Measurements from ENCODE around the gene KDM8.
A peak's percentile ranks its signal among the peaks of the same experiment; 100 is the strongest.

Gene KDM8

DNA sequence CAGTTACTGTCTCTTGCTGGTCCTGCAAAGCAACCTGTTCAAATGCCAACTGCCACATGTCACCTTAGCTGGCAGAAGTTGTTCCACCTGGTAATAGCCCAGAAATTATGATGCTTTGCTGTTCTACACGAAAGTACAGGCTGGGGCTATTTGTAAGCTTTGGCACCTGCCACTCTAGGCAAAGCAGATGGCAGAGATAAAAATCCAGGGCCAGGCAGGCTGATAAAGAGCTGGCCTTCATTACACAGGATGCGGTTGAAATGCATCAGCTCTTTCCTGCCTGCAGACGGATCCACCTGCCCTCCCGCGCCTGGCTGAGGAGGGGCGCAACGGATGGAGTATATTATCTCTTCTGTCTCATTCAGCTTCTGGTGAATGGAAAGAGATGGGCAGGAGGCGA lies 29.3 kb upstream of the KDM8 start:
- peaks cover 15% of the 10 kb centered on the region for H3K4me1 ChIP-seq (ENCODE audit: insufficient read depth, poor library complexity, severe bottlenecking)
- H3K27me3 ChIP-seq (ENCODE audit: insufficient read depth, poor library complexity, severe bottlenecking): no peaks in the 10 kb centered on the region
- no peaks in the 10 kb centered on the region for H3K9me3 ChIP-seq (ENCODE audit: severe bottlenecking)
- no peak for TF ChIP-seq CTCF (IDR thresholded peaks at IDR 0.05; ENCODE audit: poor library complexity, severe bottlenecking)
- H3K27ac ChIP-seq (ENCODE audit: poor library complexity, severe bottlenecking): no peak overlapping the region
- DNase-seq (ENCODE audit: low spot score) (no peak), ATAC-seq (ENCODE audit: low read depth) (no peak)
- H3K4me3 ChIP-seq (ENCODE audit: severe bottlenecking): no peak overlapping the region
- no peaks in the 10 kb centered on the region for H3K36me3 ChIP-seq (ENCODE audit: low read depth)

DNA sequence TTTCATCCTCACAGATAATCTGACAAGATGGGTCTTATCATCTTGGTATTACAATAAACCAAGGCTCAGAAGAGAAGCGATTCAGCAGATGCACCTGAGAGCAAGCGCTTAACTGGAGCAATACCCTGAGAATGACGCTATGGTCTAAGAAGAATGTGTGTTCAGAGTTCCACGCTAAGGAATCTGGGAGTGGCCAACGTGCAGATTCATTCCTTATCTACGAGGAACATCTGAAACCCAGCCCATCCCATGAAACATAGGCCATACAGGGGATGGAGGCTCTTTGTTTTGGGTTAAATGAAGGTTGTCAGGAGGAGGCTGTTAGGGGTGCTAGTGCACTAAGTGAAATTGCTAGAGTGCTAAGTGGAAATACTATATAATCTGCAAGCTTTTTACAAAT lies 28.5 kb upstream of the KDM8 start:
- H3K36me3 ChIP-seq (ENCODE audit: low read depth): no peaks in the 10 kb centered on the region
- DNase-seq (ENCODE audit: low spot score) (no peak), ATAC-seq (ENCODE audit: low read depth) (peak; percentile 91)
- H3K27me3 ChIP-seq (ENCODE audit: insufficient read depth, poor library complexity, severe bottlenecking): no peaks in the 10 kb centered on the region
- TF ChIP-seq CTCF (IDR thresholded peaks at IDR 0.05; ENCODE audit: poor library complexity, severe bottlenecking): no peak
- H3K27ac ChIP-seq (ENCODE audit: poor library complexity, severe bottlenecking): peak overlapping the region; percentile 20
- H3K4me3 ChIP-seq (ENCODE audit: severe bottlenecking): no peak overlapping the region
- H3K4me1 ChIP-seq (ENCODE audit: insufficient read depth, poor library complexity, severe bottlenecking): peaks cover 15% of the 10 kb centered on the region
- H3K9me3 ChIP-seq (ENCODE audit: severe bottlenecking): no peaks in the 10 kb centered on the region

DNA sequence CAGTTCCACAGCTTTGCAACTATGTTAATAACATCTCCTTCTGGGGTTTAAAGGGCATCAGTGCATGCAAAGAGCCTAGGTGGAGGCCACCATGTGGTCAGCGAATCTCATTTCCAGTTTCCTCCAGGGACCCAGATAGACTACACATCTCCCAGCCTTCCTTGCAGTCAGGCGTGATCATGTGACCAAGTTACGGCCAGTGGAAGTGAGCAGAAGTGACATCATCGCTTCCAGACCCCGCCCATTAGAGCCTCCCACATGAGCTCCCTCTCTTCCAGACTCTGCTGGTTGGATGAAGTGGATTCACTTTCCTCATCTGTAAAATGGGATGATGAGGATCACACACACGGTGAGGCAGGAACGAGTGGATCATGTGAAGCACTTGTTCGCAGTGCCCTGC lies 27.4 kb upstream of the KDM8 start:
- Histone ChIP-seq H3K9me3 (ENCODE audit: severe bottlenecking) (no peaks in the 10 kb centered on the region), H3K27me3 (ENCODE audit: insufficient read depth, poor library complexity, severe bottlenecking) (no peaks in the 10 kb centered on the region), H3K27ac (ENCODE audit: poor library complexity, severe bottlenecking) (no peak overlapping the region), H3K4me3 (ENCODE audit: severe bottlenecking) (no peak overlapping the region), H3K36me3 (ENCODE audit: low read depth) (no peaks in the 10 kb centered on the region), H3K4me1 (ENCODE audit: insufficient read depth, poor library complexity, severe bottlenecking) (peaks cover 15% of the 10 kb centered on the region)
- DNase-seq (ENCODE audit: low spot score) (no peak), ATAC-seq (ENCODE audit: low read depth) (no peak)
- no peak for TF ChIP-seq CTCF (IDR thresholded peaks at IDR 0.05; ENCODE audit: poor library complexity, severe bottlenecking)

GRCh38 chr16:27177031-27177774 lies 26.1 kb upstream of the KDM8 start:
- no peaks in the 10 kb centered on the region for H3K27me3 ChIP-seq (ENCODE audit: insufficient read depth, poor library complexity, severe bottlenecking)
- ATAC-seq (ENCODE audit: low read depth) (peak; percentile 69), DNase-seq (ENCODE audit: low spot score) (no peak)
- H3K4me1 ChIP-seq (ENCODE audit: insufficient read depth, poor library complexity, severe bottlenecking): peaks cover 15% of the 10 kb centered on the region
- no peak for TF ChIP-seq CTCF (IDR thresholded peaks at IDR 0.05; ENCODE audit: poor library complexity, severe bottlenecking)
- H3K4me3 ChIP-seq (ENCODE audit: severe bottlenecking): no peak overlapping the region
- no peaks in the 10 kb centered on the region for H3K36me3 ChIP-seq (ENCODE audit: low read depth)
- peak overlapping the region; percentile 44 for H3K27ac ChIP-seq (ENCODE audit: poor library complexity, severe bottlenecking)
- H3K9me3 ChIP-seq (ENCODE audit: severe bottlenecking): no peaks in the 10 kb centered on the region

- ATAC-seq (ENCODE audit: low read depth) (no peak), DNase-seq (ENCODE audit: low spot score) (no peak)
- no peak overlapping the region for H3K4me3 ChIP-seq (ENCODE audit: severe bottlenecking)
- H3K4me1 ChIP-seq (ENCODE audit: insufficient read depth, poor library complexity, severe bottlenecking): peaks cover 13% of the 10 kb centered on the region
- no peaks in the 10 kb centered on the region for H3K9me3 ChIP-seq (ENCODE audit: severe bottlenecking)
- no peaks in the 10 kb centered on the region for H3K27me3 ChIP-seq (ENCODE audit: insufficient read depth, poor library complexity, severe bottlenecking)
- peak; percentile 33 for TF ChIP-seq CTCF (IDR thresholded peaks at IDR 0.05; ENCODE audit: poor library complexity, severe bottlenecking)
- H3K27ac ChIP-seq (ENCODE audit: poor library complexity, severe bottlenecking): no peak overlapping the region
- H3K36me3 ChIP-seq (ENCODE audit: low read depth): no peaks in the 10 kb centered on the region
These were observed 23.7 kb upstream of the KDM8 start for GRCh38 chr16:27179500-27180072.

Data from RWPE2 (cell line).